HepG2 (cell line): ENCODE results near the gene CASZ1. TPM values are rescaled to one million over a fixed set of nuclear protein-coding genes. Genes with fewer than 3 reads are reported as not detected.

Experiments
- BRCA1 ChIP-seq: sonication (generic); formaldehyde crosslinking; IDR thresholded peaks from 2 replicates; pipeline ENCODE4 v1.4.0; 2020; ENCODE audit warnings: missing genetic modification reagents
- EED ChIP-seq: sonication (generic); formaldehyde crosslinking; IDR thresholded peaks from 2 replicates; pipeline ENCODE4 v1.5.0; 2020; ENCODE audit warnings: mild to moderate bottlenecking, missing genetic modification reagents
- KIAA2018 ChIP-seq: sonication (generic); formaldehyde crosslinking; IDR thresholded peaks from 2 replicates; pipeline ENCODE4 v1.5.0; 2020; ENCODE audit warnings: mild to moderate bottlenecking, missing genetic modification reagents, borderline replicate concordance
- MEIS2 ChIP-seq: sonication (generic); formaldehyde crosslinking; IDR thresholded peaks from 2 replicates; pipeline ENCODE4 v1.9.0; 2021; ENCODE audit warnings: mild to moderate bottlenecking, missing genetic modification reagents
- POLR2G ChIP-seq: fragments of 200-400 bp; formaldehyde crosslinking; IDR thresholded peaks from 2 replicates; pipeline ENCODE4 v1.6.1; 2018; ENCODE audit warnings: mild to moderate bottlenecking, low read depth, low read length, moderate library complexity
- SETDB1 ChIP-seq: sonication (generic); formaldehyde crosslinking; IDR thresholded peaks from 2 replicates; pipeline ENCODE4 v1.5.1; 2020; ENCODE audit warnings: missing genetic modification reagents, mild to moderate bottlenecking, borderline replicate concordance
- TCF7 ChIP-seq: sonication (generic); IDR thresholded peaks from 2 replicates; pipeline ENCODE4 v1.6.1; 2016; ENCODE audit warnings: antibody characterized with exemption, low read depth
- THAP9 ChIP-seq: sonication (generic); formaldehyde crosslinking; IDR thresholded peaks from 2 replicates; pipeline ENCODE4; 2020; ENCODE audit warnings: missing genetic modification reagents, mild to moderate bottlenecking, borderline replicate concordance
- ZNF431 ChIP-seq: sonication (generic); formaldehyde crosslinking; IDR thresholded peaks from 2 replicates; pipeline ENCODE4 v1.9.0; 2022; ENCODE audit warnings: missing genetic modification reagents, low read depth, mild to moderate bottlenecking, borderline replicate concordance
- ZNF563 ChIP-seq: sonication (generic); formaldehyde crosslinking; IDR thresholded peaks from 2 replicates; pipeline ENCODE4 v1.8.0; 2022; ENCODE audit warnings: mild to moderate bottlenecking, moderate library complexity, missing genetic modification reagents
- polyA plus RNA-seq, 8 experiments: library from polyadenylated mRNA; depleted of rRNA in 3 of 8; stranded (reverse) in 7 of 8; unstranded in 1 of 8; fragments of >200 nt; fragmentation: Illumina TruSeq in 4 of 8; extraction: Trizol in 4 of 8; gene quantifications; 2 replicates each; pipeline versions ENCODE4 v1.2.1 to v1.2.3, GENCODE V29; 2011 to 2016; ENCODE audit warnings: low read depth in 4 of 8, missing spikeins in 1 of 8, mixed read lengths in 1 of 8; ENCODE audit not compliant: insufficient read depth in 1 of 8
- total RNA-seq, 5 experiments: library from RNA; depleted of rRNA; stranded (reverse); fragments of >200 nt; fragmentation: Illumina TruSeq; extraction: Trizol; gene quantifications; 2 replicates each; pipeline ENCODE4 v1.2.3, GENCODE V29; 2016; ENCODE audit warnings: low read depth in 1 of 5
- TF ChIP-seq, protein P1 (sequence below): sonication (generic); formaldehyde crosslinking; IDR thresholded peaks from 2 replicates; pipeline ENCODE4 v1.4.0; 2020; ENCODE audit warnings: missing genetic modification reagents
- TF ChIP-seq, protein P2 (sequence below): sonication (generic); formaldehyde crosslinking; IDR thresholded peaks from 2 replicates; pipeline ENCODE4 v1.8.0; 2022; ENCODE audit warnings: mild to moderate bottlenecking, missing genetic modification reagents
- TF ChIP-seq, protein P3 (sequence below): IDR thresholded peaks from 2 replicates; pipeline ENCODE4 v1.6.1; 2016; ENCODE audit warnings: missing biosample characterization, missing genetic modification reagents, low read depth

The CASZ1 gene
- total and polyA plus RNA-seq, 2 of the 13 experiments (the other 11 are each of a cell fraction or from before 2014, with no cell fraction given): 1.9 to 3.7 TPM

GRCh38 chr1:10685808-10686403, 110.5 kb downstream of the CASZ1 start (continued):
- TF ChIP-seq KIAA2018 (CRISPR knock-in tag) (no peak), EED (CRISPR knock-in tag) (no peak), ZNF563 (CRISPR knock-in tag) (0 out of 2 replicates have a peak, but pooled peaks have one; percentile 37), ZNF431 (no peak), BRCA1 (CRISPR knock-in tag) (no peak), TCF7 (no peak), MEIS2 (CRISPR knock-in tag) (no peak), THAP9 (CRISPR knock-in tag) (no peak; the same call in 1 of the 2 replicates), POLR2G (peak; percentile 59), SETDB1 (CRISPR knock-in tag) (no peak)
- TF ChIP-seq, protein P1, sequence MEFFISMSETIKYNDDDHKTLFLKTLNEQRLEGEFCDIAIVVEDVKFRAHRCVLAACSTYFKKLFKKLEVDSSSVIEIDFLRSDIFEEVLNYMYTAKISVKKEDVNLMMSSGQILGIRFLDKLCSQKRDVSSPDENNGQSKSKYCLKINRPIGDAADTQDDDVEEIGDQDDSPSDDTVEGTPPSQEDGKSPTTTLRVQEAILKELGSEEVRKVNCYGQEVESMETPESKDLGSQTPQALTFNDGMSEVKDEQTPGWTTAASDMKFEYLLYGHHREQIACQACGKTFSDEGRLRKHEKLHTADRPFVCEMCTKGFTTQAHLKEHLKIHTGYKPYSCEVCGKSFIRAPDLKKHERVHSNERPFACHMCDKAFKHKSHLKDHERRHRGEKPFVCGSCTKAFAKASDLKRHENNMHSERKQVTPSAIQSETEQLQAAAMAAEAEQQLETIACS (CRISPR knock-in tag): no peak
- TF ChIP-seq, protein P2, sequence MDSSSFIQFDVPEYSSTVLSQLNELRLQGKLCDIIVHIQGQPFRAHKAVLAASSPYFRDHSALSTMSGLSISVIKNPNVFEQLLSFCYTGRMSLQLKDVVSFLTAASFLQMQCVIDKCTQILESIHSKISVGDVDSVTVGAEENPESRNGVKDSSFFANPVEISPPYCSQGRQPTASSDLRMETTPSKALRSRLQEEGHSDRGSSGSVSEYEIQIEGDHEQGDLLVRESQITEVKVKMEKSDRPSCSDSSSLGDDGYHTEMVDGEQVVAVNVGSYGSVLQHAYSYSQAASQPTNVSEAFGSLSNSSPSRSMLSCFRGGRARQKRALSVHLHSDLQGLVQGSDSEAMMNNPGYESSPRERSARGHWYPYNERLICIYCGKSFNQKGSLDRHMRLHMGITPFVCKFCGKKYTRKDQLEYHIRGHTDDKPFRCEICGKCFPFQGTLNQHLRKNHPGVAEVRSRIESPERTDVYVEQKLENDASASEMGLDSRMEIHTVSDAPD: no peak
- TF ChIP-seq, protein P3, sequence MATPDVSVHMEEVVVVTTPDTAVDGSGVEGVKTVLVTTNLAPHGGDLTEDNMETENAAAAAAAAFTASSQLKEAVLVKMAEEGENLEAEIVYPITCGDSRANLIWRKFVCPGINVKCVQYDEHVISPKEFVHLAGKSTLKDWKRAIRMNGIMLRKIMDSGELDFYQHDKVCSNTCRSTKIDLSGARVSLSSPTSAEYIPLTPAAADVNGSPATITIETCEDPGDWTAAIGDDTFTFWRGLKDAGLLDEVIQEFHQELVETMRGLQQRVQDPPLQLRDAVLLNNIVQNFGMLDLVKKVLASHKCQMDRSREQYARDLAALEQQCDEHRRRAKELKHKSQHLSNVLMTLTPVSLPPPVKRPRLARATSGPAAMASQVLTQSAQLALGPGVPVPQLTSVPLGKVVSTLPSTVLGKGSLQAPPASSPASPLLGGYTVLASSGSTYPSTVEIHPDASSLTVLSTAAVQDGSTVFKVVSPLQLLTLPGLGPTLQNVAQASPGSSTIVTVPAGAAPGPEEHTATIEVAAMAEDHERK: no peak
